Measurements from ENCODE around the gene TMEM170B. TPM values are rescaled to one million over a fixed set of nuclear protein-coding genes. Genes with fewer than 3 reads are reported as not detected.

Gene TMEM170B
- polyA plus RNA-seq, 2 of the 4 experiments (the other 2 are of a cell fraction), result 2.5 to 3.2 TPM

DNA sequence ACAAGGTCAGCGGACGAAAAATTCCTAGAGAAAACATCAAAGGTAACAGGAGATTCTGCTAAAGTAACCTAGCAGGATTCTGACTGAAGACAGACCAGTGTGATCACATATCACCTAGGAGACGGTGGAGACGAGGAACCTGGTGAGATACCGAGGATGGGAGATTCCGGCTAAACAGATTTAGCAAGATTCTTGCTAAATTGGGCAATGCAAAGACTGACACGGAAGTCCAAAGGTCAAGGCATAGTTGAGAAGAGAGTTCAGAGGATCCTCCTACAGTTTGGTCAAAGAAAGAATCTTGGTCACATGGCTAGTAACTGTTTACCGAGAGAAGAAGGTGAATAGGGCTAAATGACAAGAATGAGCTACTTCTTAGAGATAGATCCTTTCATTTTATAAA, 61.1 kb downstream of the TMEM170B start (continued):
- TF ChIP-seq, protein P1, sequence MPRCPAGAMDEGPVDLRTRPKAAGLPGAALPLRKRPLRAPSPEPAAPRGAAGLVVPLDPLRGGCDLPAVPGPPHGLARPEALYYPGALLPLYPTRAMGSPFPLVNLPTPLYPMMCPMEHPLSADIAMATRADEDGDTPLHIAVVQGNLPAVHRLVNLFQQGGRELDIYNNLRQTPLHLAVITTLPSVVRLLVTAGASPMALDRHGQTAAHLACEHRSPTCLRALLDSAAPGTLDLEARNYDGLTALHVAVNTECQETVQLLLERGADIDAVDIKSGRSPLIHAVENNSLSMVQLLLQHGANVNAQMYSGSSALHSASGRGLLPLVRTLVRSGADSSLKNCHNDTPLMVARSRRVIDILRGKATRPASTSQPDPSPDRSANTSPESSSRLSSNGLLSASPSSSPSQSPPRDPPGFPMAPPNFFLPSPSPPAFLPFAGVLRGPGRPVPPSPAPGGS (IDR thresholded peaks at IDR 0.05), result no peak
- TF ChIP-seq BHLHE40 (IDR thresholded peaks at IDR 0.05; ENCODE audit: low read depth, low read length) (no peak), NFE2L2 (conservative IDR thresholded peaks at IDR 0.05; ENCODE audit: low read length) (no peak), TFCP2L1 (CRISPR knock-in tag; IDR thresholded peaks at IDR 0.05) (no peak), ZC3H11A (IDR thresholded peaks at IDR 0.05) (no peak), EHF (CRISPR knock-in tag; IDR thresholded peaks at IDR 0.05) (no peak), USF2 (IDR thresholded peaks at IDR 0.05) (0 out of 2 replicates have a peak, but pooled peaks have one; percentile 42), RCOR1 (IDR thresholded peaks at IDR 0.05; ENCODE audit: low read depth, low read length) (no peak), ESRRA (IDR thresholded peaks at IDR 0.05; ENCODE audit: borderline replicate concordance, low read length) (no peak), CHD4 (IDR thresholded peaks at IDR 0.05; ENCODE audit: borderline replicate concordance) (no peak), EHMT2 (IDR thresholded peaks at IDR 0.05; ENCODE audit: low read depth) (no peak), KDM5A (IDR thresholded peaks at IDR 0.05) (no peak), FOSL2 (IDR thresholded peaks at IDR 0.05) (no peak), FOSL2 (CRISPR knock-in tag; IDR thresholded peaks at IDR 0.05) (0 out of 2 replicates have a peak, but pooled peaks have one; percentile 11), SMC3 (IDR thresholded peaks at IDR 0.05) (no peak), MAFK (IDR thresholded peaks at IDR 0.05; ENCODE audit: partially characterized antibody) (no peak), RARB (CRISPR knock-in tag; IDR thresholded peaks at IDR 0.05) (no peak), HDAC2 (IDR thresholded peaks at IDR 0.05) (no peak), ELK1 (IDR thresholded peaks at IDR 0.05; ENCODE audit: low read depth, low read length) (no peak), ZNF302 (CRISPR knock-in tag; IDR thresholded peaks at IDR 0.05) (no peak), FOSB (CRISPR knock-in tag; IDR thresholded peaks at IDR 0.05) (no peak), JUN (IDR thresholded peaks at IDR 0.05) (peak in 1 of 2 experiments; percentile 29; a peak in 1 of 5 replicates), MAZ (IDR thresholded peaks at IDR 0.05; ENCODE audit: borderline replicate concordance, low read depth, low read length) (no peak), FOXS1 (CRISPR knock-in tag; IDR thresholded peaks at IDR 0.05) (no peak), MYC (IDR thresholded peaks at IDR 0.05; ENCODE audit: borderline replicate concordance, low read length) (no peak), MAX (IDR thresholded peaks at IDR 0.05) (no peak), HOXA7 (CRISPR knock-in tag; IDR thresholded peaks at IDR 0.05) (no peak), EP300 (IDR thresholded peaks at IDR 0.05) (peak in 1 of 2 experiments; percentile 36; a peak in 1 of 5 replicates), HOXB13 (CRISPR knock-in tag; IDR thresholded peaks at IDR 0.05; ENCODE audit: low read depth) (no peak)
- TF ChIP-seq, protein P2, sequence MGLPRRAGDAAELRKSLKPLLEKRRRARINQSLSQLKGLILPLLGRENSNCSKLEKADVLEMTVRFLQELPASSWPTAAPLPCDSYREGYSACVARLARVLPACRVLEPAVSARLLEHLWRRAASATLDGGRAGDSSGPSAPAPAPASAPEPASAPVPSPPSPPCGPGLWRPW (IDR thresholded peaks at IDR 0.05), result peak; percentile 33; the same call in 1 of the 2 replicates

Data from A549 (cell line).